ENCODE measurements around the gene OR51A2. TPM values are rescaled to one million over a fixed set of nuclear protein-coding genes. Genes with fewer than 3 reads are reported as not detected.

Gene OR51A2
- total and polyA plus RNA-seq, 9 of the 15 experiments (the other 6 are each of a cell fraction or from before 2014, with no cell fraction given) = not detected

GRCh38 chr11:4947505-4947904 lies 8.0 kb downstream of the OR51A2 start, which contains the start of gene OR51A4:
OR51A4 (minus strand) TSS chr11:4947605; CDS start chr11:4947100, 505 bp downstream.
- Histone ChIP-seq H2AFZ (ENCODE audit: low read depth, low read length) (no peak within 1 kb of the TSS), H3K4me2 (ENCODE audit: insufficient read depth, low read length) (no peak within 1 kb of the TSS), H3K9ac (ENCODE audit: insufficient read depth in 1 of 2, low read depth in 2 of 2, low read length in 2 of 2) (no peak within 1 kb of the TSS), H3K9me1 (ENCODE audit: control insufficient read depth, insufficient read depth, low read length) (no peaks in the 10 kb centered on the region), H3K4me1 (replicated peaks in 1 of 2; ENCODE audit: control insufficient read depth in 2 of 2, insufficient read depth in 2 of 2, low read length in 2 of 2) (no peaks in the 10 kb centered on the region), H3K27ac (ENCODE audit: extremely low read depth, low read depth, low read length) (no peak within 1 kb of the TSS), H3K36me3 (ENCODE audit: control insufficient read depth, insufficient read depth, low read length) (no peaks in the 10 kb centered on the region), H4K20me1 (replicated peaks; ENCODE audit: control insufficient read depth, insufficient read depth, low read length) (no peaks in the 10 kb centered on the region), H3K79me2 (ENCODE audit: control insufficient read depth, insufficient read depth, low read length) (no peaks in the 10 kb centered on the region), H3K4me3 (no peak within 1 kb of the TSS), H3K9me3 (replicated peaks; ENCODE audit: control insufficient read depth, insufficient read depth, low read depth, low read length) (no peaks in the 10 kb centered on the region), H3K27me3 (ENCODE audit: control insufficient read depth in 2 of 2, insufficient read depth in 2 of 2, low read length in 2 of 2) (no peaks in the 10 kb centered on the region)
- DNase-seq (ENCODE audit: extremely low read depth in 1 of 4, low spot score in 3 of 4) (no peak), ATAC-seq (no peak), FAIRE-seq (no peak)
- intact Hi-C loops (cut with micrococcal nuclease) (no loop called here), in situ Hi-C loops (cut with MboI) (no loop called here)
- CTCF ChIA-PET (ENCODE audit: low intra/inter-chr PET ratio) = no interaction called here
- no TSS peak for BruUV-seq (replicated peaks)
- POLR2A ChIA-PET = no interaction called here
- TF ChIP-seq HEY1 (CRISPR knock-in tag; IDR thresholded peaks at IDR 0.05; ENCODE audit: borderline replicate concordance) = no peak
- TF ChIP-seq ZNF696 (CRISPR knock-in tag; conservative IDR thresholded peaks at IDR 0.05) = no peak
- no peak for TF ChIP-seq NR3C1 (CRISPR knock-in tag; IDR thresholded peaks at IDR 0.05)
- no peak for TF ChIP-seq PRMT5 (CRISPR knock-in tag; IDR thresholded peaks at IDR 0.05)
- TF ChIP-seq, protein P1, sequence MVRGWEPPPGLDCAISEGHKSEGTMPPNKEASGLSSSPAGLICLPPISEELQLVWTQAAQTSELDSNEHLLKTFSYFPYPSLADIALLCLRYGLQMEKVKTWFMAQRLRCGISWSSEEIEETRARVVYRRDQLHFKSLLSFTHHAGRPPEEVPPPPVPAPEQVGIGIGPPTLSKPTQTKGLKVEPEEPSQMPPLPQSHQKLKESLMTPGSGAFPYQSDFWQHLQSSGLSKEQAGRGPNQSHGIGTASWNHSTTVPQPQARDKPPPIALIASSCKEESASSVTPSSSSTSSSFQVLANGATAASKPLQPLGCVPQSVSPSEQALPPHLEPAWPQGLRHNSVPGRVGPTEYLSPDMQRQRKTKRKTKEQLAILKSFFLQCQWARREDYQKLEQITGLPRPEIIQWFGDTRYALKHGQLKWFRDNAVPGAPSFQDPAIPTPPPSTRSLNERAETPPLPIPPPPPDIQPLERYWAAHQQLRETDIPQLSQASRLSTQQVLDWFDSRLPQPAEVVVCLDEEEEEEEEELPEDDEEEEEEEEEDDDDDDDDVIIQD (CRISPR knock-in tag; IDR thresholded peaks at IDR 0.05) = no peak
- no peak for TF ChIP-seq THRAP3 (IDR thresholded peaks at IDR 0.05; ENCODE audit: borderline replicate concordance)
- TF ChIP-seq, protein P2, sequence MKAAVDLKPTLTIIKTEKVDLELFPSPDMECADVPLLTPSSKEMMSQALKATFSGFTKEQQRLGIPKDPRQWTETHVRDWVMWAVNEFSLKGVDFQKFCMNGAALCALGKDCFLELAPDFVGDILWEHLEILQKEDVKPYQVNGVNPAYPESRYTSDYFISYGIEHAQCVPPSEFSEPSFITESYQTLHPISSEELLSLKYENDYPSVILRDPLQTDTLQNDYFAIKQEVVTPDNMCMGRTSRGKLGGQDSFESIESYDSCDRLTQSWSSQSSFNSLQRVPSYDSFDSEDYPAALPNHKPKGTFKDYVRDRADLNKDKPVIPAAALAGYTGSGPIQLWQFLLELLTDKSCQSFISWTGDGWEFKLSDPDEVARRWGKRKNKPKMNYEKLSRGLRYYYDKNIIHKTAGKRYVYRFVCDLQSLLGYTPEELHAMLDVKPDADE (conservative IDR thresholded peaks at IDR 0.05; ENCODE audit: control insufficient read depth, low read depth, low read length) = no peak
- TF ChIP-seq ZMIZ1 (IDR thresholded peaks at IDR 0.05; ENCODE audit: low read depth in 2 of 2, low read length in 2 of 2) = no peak
- TF ChIP-seq, protein P3, sequence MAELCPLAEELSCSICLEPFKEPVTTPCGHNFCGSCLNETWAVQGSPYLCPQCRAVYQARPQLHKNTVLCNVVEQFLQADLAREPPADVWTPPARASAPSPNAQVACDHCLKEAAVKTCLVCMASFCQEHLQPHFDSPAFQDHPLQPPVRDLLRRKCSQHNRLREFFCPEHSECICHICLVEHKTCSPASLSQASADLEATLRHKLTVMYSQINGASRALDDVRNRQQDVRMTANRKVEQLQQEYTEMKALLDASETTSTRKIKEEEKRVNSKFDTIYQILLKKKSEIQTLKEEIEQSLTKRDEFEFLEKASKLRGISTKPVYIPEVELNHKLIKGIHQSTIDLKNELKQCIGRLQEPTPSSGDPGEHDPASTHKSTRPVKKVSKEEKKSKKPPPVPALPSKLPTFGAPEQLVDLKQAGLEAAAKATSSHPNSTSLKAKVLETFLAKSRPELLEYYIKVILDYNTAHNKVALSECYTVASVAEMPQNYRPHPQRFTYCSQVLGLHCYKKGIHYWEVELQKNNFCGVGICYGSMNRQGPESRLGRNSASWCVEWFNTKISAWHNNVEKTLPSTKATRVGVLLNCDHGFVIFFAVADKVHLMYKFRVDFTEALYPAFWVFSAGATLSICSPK (IDR thresholded peaks at IDR 0.05; ENCODE audit: borderline replicate concordance) = no peak
- TF ChIP-seq ADNP (tag; IDR thresholded peaks at IDR 0.05) = no peak
- TF ChIP-seq ZNF512 (tag; IDR thresholded peaks at IDR 0.05) = no peak
- TF ChIP-seq ZNF175 (CRISPR knock-in tag; IDR thresholded peaks at IDR 0.05; ENCODE audit: low read depth) = no peak
- TF ChIP-seq HOXB6 (CRISPR knock-in tag; IDR thresholded peaks at IDR 0.05; ENCODE audit: borderline replicate concordance) = no peak
